HG03045 (cell line): ENCODE measurements around the gene BBLN.

Experiments used
- ATAC-seq: cut with Tn5 transposase; IDR thresholded peaks from one replicate; pipeline ENCODE4 v1.9.1; 2021; ENCODE audit warnings: mild to moderate bottlenecking, moderate library complexity; ENCODE audit not compliant: unreplicated experiment

Gene BBLN

DNA sequence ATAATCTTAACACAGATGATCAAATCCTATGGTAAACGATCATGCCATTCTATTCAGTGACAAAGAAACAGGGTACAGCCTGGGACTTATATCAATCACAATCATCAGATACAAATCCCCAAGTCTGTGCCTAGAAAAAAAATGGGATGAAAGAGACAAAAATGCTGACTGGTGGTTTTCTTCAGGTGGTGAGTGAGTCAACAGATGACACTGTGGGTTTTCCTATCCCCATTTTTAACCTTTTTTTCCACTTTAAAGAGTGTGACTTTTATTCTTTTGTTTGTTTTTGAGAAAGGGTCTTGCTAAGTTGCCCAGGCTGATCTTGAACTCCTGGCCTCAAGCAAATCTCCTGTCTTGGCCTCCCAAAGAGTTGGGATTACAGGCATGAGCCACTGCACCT, 28.1 kb downstream of the BBLN start:
- ATAC-seq = no peak

DNA sequence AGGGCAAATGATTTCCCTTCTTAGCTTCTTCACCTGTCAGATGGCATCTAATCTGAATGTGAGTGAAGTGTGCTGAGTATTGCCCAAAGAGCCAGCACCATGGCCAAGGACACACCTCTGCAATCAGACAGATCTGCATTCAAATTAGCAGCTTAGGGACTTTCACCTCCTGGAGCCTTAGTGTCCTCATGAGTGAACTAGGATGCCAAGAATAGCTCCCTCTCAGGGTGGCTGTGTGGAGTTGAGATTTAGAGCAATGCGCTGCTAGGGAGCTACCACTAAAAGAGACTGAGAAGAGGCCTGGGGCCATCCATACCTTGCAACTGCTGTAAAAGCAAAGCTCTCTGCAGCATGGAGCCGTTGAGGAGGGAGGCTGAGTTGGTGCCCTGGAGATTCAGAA, 29.9 kb downstream of the BBLN start:
- no peak for ATAC-seq

DNA sequence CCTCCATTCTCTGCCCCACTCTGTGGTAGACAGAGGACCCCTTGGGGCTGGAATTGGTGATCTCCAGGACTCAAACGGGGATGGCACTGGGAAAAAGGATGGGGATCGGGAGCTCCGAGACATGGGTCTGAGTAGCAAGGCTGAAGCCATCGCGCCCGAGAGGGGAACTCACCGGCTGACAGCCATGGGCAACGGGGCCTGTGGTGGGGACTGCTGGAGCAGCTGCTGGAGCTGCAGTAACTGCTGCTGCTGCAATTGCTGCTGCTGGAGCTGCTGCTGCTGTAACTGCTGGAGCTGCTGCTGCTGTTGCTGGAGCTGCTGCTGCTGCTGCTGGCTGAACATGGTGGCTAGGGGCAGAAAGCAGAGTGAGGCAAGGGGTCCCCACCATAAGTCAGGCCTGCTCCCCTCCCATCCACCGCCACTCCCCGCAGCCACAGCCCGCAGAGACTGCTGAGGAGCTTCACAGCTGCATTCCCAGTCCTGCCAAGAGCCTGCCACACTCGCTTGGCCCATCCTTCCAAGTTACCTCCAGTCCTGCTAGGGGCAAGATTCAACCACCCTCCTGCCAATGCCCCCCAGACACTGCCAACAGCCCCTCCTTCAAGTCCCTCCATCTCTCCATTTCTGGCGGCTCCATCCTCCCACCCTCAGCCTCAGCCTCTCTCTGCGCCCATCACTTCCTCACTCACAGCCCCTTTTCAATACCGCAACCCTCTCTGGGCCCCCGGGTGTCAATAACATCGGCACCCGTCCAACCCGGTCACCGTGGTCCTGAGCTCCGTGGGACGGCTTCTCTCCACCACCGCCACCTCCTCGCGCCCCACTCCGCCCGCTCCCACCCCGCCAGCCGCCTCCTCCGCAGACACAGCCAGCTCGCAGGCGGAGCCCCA, 30.7 kb downstream of the BBLN start:
- ATAC-seq = peak; percentile 10

DNA sequence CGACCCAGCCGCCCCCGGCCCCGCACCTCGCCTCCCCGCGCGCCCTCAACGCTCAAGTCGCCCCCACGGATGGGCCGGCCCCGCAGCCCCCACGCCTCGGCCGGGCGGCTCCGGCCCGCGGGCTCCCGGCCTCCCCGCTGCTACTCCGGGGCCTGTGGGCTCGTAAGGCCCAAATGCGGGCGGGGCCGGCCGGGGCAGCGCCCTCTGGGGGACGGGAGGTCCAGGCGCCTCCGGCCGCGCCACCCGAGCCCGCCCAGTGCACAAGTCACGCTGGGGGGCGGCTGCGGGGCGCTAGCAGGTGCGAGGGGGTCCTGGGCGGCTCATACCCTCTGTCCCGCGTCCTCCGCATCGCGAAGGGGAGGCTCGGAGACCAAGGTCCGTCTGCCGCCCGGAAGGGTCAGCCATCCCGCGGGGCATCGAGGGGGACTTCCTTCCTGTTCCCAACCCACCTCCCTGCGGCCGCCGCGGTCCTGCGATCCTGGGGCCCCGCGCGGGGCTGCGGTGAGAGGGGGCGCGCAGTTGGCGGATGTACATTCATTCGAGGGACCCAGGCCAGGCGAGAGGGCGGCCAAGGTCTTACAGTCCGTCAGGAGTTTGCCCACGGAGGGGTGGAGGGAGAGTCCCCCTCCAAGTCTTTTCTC, 31.5 kb downstream of the BBLN start, which contains the start of gene CIZ1:
Gene CIZ1, minus strand, starts transcription at position 167 of the 641 bp plus-strand sequence. CDS start 715 bp downstream, outside the sequence.
- ATAC-seq = peak; percentile 83

DNA sequence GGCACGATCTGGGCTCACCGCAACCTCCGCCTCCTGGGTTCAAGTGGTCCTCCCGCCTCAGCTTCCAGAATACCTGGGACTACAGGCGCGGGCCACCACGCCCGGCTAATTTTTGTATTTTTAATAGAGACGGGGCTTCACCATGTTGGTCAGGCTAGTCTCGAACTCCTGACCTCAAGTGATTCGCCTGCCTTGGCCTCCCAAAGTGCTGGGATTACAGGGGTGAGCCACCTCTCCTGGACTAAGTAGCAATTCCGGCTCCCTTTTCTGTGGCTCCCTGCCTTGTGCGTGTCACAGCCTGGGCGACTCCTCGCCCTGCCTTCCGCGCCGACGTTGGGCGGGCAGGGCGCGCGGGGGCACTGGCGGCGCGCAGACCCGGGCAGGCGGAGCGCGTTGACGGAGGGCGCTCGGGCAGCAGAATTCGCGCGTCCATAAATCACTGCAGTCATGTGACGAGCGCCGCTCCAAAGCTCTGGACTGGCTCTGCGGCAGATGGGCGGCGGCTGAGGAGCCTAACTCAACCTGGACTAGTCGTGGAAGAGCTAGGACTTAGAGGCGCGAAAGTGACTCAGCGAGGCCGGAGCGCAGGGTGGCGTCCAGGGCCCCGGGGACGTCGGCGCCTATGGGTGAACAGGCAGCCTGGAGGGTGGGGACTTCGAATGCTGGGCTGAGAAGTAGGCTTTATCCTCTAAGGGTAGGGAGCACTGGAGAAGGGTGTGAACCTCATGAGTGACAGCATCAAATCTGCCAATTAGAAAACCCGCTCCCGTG, 32.7 kb downstream of the BBLN start:
- no peak for ATAC-seq

DNA sequence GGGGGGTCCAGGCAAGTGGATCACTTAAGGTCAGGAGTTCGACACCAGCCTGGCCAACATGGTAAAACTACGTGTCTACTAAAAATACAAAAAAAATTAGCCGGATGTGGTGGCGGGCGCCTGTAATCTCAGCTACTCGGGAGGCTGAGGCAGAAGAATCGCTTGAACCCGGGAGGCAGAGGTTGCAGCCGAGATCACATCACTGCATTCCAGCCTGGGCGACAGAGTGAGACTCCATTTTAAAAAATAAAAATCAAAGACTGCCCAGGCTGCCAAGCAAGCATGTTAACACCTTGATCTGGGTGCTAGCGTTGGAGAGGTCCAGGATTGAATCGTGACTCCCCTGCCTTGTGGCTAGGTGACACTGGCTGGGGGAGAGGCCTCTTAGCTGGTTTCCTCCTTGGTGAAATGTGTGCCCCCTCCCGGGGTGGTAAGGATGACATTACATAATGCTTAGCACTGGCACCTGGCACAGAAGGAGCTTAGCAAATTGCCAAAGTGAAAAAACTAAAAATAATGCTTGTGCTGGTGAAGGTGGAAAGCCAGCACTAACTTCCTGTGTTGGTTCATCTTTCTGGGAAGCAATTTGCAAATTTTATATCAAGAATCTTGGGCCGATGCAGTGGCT, 33.5 kb downstream of the BBLN start:
- no peak for ATAC-seq

DNA sequence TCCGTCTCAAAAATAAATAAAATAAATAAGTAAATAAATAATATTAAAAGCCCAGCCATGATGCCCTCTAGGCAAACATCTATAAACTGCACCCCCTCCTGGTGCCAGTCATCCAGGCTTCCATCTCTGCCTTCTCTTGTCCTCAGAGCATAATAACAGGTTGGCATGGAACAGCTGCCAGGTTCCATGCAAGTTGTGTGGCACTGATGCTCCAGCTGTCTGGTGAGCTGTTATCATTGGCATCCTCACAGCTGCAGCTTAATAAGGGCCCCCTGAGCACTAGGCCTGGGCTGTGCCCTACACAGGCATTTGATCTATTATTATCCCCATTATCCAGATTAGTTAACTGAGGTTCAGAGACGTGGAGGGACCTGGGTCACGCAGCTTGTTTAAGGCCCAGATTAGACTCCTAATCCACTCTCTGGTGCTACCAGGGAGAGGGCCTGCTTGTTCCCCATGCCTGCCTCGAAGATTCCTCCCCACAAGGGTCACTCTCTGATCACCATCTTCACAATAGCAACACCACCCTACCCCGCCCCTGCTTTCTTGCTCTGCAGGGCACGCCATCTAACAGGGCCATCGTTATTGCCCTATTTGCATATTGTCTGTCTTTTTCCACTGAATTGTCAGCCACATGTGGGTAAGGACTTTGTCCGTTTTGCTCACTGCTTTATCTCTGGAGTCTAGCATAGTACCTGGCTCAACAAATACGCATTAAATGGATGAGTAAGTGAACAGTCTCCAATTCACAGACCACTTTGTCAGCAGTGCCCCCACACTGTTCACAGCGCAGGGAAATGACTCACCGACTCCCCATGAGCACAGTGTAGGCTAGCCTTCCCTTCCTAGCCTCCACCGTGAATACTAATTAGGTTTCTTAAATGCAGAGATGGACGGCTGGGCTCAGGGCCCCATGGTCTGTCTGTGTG, 41.6 kb downstream of the BBLN start:
- ATAC-seq = no peak

DNA sequence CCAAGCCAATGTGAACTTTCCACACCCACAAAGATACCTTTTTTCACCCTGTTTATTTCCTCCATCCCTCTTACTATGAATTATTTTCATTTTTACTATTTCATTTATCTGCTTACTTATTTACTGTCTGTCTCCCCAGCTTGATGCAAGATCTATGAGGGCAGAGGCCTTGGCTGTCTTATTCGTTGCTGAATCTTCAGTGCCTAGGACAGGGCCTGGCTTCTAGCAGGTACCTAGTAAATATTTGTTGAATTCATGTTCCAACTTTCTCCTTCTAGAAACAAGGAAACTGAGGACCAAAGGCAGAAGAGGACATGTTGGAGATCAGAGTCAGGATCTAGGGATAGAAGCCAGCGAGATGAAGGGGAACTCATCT, 42.6 kb downstream of the BBLN start:
- no peak for ATAC-seq

DNA sequence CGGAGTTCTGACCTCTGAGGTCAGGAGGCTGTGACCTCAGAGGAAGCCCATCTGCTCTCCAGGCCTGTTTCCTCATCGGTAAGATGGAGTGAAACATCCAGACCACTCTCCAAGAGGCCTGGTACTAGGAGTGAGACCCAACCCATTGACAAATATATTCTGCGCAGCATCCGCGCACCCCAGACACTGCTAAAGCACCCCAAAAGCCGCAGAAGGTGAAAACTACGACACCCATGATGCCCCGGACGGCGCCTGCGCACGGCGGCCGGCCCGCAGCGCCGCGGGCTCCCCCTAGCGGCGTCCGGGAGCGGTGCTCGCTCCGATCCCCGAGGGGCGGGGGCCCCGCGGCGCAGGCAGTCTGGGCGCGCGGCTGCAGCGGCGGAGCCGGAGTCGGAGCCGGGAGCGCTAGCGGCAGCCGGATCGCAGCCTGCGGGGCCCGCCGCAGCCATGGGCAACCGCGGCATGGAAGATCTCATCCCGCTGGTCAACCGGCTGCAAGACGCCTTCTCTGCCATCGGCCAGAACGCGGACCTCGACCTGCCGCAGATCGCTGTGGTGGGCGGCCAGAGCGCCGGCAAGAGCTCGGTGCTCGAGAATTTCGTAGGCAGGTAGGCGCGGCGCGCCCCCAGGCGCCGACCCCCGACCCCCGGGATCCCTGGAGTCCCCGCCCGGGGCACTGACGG, 43.1 kb downstream of the BBLN start, which contains the start of gene DNM1:
Gene DNM1, plus strand, starts transcription at position 356 of the 683 bp plus-strand sequence. Its CDS starts 92 bp downstream, at position 448.
- peak; percentile 70 for ATAC-seq

DNA sequence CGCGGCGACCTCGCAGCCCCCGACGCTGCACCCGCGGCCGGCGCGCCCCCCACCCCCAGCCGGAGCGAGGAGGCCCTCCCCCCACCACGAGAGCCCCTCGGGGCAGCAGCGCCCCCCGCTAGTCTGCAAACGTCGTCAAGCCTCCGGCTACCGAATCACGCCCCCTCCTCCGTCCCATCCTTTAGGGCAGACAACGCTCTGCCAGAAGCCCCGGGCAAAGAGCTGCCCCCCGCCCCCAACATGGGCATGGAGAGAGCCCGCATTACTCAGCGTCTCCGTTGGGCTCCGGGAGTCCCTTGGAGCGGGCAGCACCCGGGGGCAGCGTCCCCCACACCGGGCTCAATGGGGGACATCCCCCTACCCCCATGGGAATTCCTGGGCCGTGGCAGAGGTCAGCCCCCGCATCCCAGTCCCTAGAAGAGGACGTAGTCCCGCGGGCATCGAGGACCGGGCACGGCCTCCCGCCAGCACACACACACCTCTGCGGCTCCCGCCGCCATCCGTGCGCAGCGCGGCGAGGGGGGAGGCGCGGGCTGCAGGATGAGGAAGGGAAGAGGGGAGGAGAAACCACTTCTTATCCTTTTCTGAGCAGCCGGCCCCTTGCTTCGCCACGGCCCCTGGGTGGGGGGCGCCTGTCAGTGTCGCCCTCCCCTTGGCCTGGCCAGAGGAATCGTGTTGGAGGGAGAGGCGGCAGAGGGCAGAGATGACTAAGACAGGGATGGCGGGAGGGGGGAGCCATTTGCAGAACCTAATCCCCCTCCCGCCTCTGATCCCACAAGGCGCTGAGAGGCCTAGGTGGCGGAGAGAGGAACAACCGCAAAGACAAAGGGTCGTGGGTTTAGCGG, 43.9 kb downstream of the BBLN start:
- ATAC-seq = no peak

DNA sequence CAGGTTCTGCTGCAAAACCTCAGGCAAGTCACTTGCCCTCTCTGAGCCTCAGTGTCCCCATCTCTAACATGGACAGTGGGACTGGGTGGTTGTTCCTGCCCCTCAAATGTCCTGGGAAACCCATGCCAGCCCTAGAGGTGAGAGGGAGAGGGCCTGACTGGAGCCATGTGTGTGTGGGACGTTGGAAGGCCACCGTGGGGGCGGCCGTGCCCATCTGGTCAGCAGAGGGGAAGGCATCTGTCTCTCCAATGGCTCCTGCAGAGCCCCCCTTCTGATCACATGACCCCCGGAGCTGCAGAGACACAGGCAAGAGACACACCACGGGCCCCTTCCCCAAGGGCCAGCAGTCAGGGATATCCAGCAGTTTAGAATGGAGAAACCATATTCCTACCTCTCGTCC, 44.8 kb downstream of the BBLN start:
- no peak for ATAC-seq

DNA sequence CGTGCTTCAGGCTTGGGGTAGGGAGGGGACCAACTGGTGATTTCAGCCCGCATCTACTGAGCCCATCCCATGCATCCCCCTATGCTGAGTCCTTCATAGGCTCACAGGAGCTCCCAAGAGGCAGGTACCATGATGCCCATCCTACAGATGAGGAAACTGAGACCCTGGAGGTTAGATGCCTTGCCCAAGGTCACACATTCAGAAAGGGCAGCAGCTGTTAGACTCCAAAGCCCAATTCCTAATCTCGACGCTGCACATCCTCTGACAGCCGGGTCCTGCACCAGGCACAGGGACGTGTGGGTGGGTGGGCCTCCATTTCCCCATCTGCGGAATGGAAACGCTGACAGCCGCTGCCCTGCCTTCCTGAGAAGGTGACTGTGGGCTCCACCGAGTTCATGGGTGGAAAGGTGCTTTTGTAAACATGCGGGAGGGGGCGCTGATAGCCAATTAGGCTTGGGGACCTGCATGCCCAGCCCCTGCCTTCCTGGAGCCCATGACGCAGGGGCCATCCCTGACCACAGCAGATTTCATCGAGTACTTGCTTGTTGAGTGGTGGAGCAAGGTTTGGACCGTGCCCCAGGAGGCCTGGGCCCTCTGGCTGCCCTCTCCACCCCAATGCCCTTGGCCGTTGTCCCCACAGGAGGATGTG, 45.4 kb downstream of the BBLN start:
- no peak for ATAC-seq

DNA sequence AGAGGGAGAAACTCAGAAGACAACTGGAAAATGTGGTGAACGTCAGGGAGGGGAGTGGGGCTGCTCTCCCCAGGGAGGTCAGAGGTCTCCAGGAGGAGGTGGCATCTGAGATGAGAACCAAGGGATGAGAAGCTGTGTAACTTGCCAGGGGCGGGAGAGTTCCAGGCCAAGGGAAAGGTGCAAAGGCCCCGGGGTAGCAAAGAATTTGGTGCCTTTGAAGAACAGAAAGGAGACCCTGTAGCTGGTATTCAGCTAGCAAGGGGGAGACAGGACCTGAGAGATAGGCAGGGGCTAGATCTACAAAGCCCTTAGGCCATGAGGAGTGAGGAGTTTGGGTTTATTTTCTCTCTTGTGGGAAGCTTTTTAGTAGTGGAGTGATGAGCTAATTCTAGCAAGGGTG, 46.4 kb downstream of the BBLN start:
- no peak for ATAC-seq

DNA sequence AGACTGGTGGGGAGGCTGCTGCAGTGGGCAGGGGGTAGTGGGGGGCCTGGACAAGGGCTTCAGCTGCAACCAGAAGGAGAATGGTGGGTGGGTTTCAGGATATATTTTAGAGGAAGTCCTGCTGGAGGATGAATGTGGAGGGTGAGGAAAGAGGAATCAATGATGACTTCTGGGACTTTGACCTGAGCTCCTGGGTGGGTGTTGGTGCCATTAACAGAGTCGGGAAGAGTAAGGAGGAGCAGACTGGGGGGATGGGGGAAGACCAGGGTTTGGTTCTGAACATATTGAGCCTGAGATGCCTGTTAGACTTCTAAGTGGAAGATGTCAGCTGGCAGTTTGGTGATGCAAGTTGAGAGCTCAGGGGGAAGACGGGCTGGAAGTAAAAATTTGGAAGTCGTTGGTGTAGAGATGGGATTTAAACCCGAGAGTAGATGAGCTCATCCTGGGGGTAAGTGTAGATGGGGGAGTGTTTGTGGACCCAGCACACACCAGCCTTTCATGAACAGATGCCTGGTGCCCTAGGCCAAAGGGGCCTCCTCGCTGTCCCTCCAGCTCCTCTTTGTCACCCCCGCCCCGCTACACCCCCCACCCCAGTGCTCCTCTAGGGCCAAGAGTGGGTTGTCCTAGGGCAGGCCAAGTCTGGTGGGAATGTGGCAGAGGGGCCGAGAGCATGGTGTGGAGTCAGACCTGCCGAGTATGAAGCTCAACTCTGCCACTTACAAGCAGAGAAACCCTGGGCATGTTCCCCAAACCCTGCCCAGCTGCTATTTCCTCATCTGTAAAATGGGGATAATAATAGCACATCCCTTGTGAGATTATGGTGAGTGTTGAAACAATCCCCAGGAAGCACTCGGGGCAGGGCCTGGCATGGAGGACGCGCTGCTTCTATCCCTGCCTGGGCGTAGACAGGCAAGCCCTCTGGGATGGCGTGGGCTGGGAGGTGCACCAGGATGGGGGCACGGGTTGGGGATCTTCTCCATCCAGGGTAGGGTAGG, 47.1 kb downstream of the BBLN start:
- ATAC-seq = no peak

DNA sequence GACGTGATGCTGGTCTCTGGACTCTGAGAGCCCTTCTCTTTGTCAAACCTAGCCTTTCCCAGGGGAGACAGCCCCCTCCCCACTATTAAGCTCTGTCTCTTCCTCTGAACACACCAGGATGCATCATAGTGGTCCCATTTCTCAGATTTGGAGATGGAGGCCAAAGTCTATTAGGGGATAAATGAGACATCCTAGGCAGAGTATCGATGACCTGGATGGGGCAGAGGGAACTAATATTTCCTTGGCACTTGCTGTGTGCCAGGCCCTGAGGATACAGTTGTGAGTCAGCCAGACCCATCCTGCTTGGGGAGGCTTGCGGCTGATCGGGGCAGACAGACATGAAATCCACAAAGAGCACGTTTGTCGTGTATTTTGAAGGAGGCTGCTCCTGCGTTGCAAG, 48.3 kb downstream of the BBLN start:
- ATAC-seq = no peak

DNA sequence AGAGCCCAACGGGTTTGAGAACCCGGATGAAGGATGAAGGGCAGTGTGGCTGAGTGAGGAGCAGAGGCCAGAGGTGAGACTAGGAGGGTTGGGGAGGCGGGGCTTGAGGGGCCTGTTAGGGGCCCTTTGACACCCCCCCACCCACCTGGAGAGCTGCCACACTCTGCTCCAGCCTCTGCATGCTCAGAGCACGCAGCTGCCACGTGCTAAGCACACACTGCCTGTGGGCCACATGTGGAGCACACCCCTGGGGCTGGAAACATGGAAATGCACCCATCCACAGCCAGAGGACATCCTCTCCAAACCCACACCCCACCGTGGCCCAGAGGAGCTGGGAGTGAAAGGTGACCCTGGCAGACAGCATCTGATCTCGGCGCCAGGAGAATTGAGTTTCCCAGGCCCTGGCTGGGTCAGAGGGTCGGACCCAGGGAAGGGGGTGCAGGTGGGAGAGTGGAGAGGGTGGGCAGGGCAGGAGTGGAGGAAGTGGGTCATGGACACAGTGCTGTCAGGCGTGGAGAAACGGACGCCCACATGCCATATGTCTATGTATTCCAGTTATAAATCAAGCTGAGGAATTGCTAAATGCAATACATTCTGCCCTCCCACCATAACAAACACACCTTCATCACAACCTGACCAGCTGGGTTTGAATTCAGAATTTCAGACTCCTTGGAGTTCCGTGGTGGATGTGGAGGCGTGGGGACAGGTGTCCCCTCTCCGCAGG, 49.0 kb downstream of the BBLN start:
- no peak for ATAC-seq
